RPMI7951 (cell line): Measurements from ENCODE around the gene LSM7. TPM values are rescaled to one million over a fixed set of nuclear protein-coding genes. Genes with fewer than 3 reads are reported as not detected.
A peak's percentile ranks its signal among the peaks of the same experiment; 100 is the strongest.
"Not testable (repeated sequence)": the region's sequence is repeated elsewhere in the genome, so short reads cannot be mapped to it uniquely, and the experiment has no call there.

ENCODE experiments used
- DNase-seq: peaks from one replicate; pipeline ENCODE4 v3.0.0-alpha.2; 2012; ENCODE audit warnings: low read depth
- total RNA-seq: library from RNA; depleted of rRNA; stranded (reverse); fragments of >200 nt; shearing (Covaris generic); gene quantifications from 2 replicates; pipeline ENCODE4 v1.2.3, GENCODE V29; 2014

The LSM7 gene
- total RNA-seq, 1 experiment from 2014 or later, result 343 TPM

DNA sequence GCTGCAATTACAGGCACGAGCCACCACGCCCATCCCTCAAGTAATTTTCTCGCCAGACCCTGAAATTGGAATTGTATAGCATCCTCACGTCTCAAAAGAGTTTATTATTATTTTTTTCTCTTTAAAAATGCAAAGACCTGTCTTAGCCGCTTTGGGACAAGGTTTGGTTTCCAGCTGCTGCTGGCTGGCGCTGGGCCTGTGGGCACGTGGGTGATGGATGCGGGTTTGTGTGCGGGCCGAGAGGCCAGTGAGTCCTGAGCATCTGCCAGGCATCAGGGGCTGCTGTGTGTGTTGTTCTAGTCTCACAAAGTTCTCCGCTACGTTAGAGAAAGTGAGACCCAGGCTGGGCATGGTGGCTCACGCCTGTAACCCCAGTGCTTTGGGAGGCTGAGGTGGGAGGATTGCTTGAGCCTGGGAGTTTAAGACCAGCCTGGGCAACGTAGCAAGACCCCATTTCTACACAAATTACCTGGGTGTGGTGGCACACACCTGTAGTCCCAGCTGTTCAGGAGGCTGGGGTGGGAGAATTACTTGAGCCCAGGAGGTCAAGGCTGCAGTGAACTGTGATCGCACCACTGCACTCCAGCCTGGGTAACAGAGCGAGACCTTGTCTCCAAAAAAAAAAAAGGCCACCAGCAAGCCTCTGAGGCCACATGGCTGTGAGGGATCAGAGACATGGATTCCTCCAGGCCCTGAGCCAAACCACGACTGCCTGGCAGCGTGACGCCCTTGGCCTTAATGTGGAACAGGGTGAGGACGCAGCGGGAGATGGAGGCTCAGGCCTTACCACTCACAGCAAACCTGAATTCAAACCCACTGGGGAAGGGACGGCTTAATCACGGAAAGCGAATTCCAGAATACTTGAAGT is 27.0 kb upstream of the LSM7 start:
- peak; percentile 76 for DNase-seq

DNA sequence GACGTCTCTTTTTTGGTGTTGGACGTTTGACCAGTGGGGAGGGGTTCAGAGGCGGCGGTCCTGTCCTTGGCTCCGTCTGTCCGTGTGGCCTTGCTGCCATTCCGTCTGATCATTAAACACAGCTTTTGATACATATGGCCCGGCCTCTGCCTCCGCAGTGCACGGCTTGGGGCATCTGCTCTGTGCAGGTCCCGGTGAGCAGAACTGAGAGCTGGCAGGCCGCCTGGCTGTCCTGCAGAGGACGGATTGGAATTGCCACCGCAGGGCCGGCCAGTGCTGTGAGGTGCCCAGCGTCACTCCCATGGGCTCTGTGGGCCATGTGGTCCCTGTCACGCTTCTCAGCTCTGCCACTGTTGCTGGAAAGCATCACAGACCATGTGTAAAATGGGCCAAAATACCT is 26.3 kb upstream of the LSM7 start:
- DNase-seq, result no peak

DNA sequence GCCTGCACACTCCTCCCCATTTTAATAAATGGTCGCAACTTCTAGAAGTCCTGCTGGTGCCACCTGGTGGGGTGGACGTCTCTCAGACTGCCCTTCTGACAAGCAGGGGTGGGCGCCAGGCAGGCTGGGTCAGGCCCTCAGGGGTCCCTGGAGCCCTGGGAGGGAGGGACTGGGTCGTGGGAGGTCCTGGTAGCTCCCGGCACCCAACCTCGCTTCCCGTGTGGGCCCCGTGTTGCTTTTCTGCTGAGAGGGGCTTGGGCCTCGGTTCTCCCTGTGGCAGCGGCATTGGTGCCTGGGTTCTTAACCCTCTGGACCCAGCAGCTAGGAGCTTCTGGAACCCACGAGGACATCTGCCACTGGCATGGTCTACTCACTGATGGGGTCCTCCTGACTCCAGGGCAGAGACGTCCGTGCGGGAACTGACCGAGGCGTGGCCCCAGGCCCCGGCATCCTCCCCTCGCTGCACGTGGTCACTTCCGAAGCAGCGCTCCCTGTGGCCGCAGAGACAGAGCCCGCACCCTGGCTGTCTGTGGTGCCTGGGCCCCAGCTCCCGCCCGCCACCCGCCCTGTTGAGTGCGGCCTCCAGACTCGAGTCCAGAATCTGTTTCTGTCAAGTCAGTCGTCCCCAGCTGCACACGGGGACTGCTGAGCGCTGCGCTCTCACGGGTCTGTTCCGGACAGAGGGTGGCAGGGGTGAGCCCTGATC is 25.7 kb upstream of the LSM7 start:
- DNase-seq, result no peak

DNA sequence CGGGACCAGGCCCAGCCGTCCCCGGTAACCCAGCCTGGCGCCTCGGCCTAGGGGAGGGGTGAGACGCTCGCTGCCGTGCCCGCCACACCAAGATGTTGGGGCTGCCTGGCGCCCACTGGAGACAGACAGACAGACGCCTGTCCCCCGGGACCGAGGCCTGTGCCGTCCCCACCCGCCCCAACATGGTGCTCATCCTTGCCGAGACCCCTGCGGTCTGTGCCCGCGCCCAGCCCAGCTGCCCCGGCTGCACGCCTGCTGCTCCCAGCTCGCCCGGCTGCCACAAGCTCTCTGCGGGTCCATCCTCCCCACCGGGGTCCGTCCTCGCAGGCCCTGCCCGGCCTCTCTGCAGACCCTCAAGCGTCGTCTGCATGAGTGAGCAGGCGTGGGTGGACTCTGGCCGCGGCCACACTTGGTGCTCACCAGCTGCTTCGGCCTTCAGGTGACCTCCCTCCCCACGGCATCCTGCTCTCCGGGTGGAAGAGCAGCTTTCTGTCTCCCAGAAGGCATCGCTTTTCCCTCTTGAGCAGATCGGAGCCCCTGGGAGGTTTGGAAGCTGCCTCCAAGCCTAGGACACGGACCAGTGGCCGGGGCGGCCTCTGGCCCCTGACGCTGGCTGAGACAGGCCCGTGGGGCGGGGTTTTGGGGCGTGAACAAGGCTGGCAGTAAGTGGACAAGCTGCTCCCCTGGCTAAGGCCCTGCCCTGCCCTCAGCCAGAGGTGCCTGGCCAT is 24.9 kb upstream of the LSM7 start:
- no peak for DNase-seq

DNA sequence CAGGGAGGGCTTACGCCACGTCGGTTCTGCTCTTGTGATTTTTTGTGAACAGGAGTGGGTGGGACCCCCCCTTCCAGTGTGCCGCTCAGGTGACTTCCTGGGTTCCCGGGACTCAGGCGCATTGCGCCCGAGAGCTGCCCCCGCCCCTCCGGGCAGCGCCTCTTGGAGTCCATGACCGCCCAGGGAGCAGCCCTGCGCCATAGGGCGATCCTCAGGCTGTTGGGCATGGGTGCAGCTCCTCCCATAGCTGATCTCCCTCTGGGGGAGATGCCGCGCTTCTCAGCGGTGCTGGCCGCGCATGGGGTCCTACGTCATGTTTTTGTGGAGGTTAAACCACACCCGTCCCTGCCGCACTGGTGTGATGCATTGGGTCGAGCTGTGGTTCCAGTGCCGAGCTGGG is 23.7 kb upstream of the LSM7 start:
- DNase-seq, result no peak

DNA sequence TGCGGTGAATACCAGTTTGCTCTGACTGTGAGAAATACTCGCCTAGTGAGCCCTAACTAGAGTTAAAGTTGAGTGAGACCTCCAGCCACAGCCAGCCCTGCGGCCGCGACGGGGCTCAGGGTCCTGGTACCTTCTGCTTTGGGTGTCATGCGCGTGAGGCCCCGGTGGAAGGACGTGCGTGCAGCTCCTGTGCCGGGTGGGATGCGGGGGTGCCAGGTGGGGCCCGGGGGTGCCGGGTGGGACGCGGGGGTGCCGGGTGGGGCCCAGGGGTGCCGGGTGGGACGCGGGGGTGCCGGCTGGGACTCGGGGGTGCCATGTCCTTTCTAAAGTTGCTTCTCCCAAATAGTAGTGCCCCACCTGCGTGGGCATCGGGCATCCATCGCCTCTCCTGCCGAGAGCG is 23.2 kb upstream of the LSM7 start:
- DNase-seq, result no peak

DNA sequence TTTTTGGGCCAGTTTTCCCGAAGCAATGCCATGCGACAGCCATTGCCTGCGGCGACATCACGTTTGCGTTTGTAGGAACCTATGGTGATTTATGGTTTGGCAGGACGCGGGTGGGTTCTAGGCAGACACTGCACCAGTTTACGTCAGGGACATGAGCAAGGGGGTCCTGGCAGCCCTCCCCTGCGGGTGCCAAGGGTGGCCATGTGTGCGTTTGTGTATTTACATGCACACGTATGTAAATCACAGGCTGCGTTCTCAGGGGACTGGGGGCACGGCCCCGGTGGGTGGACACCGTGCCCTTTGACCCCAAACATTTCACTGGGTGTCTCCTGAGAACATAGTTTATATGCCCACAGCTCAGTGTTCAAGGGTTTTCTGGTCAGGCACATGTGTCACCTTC is 22.3 kb upstream of the LSM7 start:
- no peak for DNase-seq

DNA sequence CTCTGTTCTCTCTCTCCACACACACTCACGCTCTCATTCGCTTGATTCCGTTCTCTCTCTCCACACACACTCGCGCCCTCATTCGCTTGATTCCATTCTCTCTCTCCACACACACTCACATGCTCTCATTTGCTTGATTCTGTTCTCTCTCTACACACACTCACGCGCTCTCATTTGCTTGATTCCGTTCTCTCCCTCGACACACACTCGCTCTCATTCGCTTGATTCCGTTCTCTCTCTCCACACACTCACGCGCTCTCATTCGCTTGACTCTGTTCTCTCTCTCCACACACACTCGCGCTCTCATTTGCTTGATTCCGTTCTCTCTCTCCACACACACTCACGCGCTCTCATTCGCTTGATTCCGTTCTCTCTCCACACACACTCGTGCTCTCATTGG is 21.4 kb upstream of the LSM7 start:
- DNase-seq, result not testable (repeated sequence)

DNA sequence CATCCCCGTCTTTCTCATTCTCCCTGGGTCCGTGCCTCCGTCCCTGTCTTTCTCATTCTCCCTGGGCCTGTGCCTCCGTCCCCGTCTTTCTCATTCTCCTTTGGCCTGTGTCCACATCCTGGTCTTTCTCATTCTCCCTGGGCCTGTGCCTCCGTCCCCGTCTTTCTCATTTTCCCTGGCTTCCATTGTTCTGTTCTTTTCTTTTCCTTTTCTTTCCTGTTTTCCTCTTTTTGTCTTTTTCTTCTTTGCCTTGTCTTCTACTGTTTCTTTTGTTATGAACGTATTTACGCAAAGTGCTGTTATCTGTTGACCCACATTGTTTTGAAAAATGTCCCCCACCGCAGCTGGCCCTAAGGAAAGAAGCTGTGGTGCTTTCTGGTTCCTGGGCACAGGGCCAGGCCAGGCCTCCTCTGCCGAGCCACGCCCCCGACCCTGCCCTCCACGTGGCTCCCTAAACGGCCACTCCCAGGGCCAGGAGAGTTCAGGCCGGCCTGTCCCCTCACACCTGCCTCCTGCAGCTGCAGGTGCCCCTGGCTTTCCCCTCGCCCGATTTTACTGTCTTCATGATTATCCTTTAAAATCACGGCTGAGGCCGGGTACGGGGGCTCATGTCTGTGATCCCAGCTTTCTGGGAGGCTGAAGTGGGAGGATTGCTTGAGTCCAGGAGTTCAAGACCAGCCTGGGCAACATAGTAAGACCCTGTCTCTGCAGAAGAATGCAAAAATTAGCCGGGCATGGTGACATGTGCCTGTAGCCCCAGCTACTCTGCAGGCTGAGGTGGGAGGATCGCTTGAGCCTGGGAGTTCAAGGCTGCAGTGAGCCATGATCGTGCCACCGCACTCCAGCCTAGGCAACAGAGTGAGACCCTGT is 17.6 kb upstream of the LSM7 start:
- no peak for DNase-seq

DNA sequence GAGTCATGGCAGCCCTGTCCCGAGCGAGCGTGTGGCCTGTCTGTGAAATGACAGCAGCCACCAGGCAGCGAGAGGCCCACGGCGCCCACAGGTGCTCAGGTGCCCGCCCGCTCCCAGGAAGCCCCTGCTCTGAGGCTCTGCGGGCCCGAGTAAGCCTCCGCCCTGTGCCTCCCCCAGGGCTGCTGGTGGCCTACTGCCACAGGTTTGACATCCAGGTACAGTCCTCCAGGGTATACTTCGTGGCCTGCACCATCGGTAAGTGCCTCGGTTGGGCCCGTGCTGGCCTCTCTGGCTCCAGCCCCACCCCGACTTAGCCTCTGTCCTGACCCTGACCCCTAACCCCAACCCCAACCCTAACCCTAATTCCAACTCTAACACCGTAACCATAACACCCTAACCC is 16.7 kb upstream of the LSM7 start:
- DNase-seq, result no peak

DNA sequence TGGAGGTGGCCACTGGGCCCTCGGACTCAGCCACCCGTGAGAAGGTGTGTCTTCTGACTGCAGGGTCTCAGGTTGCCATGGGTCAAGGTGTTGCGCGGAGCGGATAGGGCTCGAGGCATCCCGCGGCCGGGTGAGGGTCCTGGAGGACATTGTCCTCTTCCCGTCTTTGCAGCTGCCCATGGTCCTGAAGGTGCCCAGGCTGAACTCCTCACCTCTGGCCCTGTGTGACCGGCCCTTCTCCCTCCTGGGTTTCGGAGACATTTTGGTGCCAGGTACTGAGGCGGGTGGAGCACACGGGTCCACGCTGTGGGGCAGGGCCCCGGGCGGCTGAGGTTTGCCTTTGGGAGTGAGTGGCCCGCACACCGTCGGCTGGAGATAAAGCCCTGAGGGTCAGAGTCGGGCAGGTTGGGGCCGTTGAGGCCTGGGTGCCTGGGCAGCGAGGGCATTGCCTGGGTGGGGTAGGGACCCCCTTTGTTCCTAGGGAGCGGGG is 16.0 kb upstream of the LSM7 start:
- no peak for DNase-seq

DNA sequence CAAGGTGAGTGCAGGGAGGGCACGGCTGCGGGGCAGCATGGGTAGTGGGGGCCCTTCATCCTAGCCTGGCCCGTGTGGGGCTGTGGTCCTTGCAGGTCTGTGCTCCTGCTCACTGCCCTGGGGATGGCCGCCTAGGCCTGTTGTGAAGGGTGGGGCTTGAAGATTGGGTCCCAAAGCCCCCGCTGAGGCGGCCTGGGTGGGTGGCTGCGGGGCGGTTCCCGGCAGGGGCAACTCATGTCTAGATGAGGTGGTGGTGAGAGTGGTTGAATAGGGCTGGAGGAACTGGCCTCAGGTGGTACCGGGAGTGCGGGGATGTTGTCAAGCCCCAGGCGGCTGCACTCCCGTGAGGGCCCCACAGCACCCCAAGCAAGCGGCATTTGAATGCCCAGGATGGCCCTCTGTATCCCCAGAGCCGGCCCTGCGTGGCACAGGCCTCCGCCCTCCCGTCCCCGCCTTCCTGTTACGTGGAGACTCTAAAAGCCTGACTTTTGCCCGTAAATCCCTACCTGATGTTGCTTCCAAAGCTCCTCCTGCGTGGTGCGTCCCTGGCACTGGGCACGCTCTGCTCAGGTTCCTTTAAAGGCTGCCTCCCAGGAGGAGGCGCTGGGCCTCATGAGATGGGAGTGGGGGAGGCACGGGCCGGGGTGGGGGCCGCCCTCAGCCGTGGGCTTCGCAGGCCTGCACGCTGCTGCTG is 15.1 kb upstream of the LSM7 start:
- no peak for DNase-seq

DNA sequence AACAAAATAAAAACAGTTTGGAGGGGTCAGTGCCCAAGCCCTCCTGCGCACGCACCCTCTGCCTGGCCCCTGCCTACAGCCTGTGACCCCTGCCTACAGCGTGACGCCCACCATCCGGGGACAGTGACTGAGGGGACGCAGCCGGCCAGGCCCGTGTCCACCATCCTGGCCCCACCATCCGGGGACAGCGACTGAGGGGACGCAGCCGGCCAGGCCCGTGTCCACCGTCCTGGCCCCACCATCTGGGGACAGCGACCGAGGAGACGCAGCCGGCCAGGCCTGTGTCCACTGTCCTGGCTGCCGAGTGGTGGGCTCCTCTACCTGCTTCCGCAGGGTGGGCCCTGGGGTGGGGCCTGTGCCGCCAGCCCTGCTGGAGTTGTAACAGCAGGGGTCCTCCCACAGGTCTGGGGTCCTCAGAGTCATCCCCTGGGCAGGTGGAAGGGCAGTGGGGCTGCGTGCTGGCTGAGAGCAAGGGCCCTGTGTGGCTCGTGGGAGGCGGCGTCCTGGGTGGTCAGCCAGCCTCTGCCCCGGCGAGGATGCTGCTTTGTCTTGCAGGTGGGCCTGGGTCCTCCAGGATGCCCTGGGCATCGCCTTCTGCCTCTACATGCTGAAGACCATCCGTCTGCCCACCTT is 14.4 kb upstream of the LSM7 start:
- DNase-seq, result no peak

DNA sequence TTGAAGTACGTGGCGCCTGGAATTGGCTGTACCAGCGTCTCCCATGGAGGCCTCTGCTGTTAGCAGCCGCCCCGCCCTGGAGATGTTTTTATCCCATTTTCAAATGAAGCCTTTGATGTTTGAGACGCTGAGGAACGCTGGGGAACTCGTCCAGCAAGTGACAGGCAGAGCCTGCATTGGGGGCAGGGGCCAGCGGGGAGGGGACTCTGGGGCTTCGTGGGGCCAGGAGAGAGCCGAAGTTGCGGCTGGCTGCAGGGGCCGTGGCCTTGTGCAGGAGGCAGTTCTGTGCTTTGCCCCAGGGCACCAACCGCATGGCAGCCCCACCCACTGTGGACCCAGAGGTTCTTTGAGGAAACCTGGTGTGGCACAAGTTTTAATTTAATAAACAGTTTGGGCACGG is 13.6 kb upstream of the LSM7 start:
- DNase-seq, result no peak

DNA sequence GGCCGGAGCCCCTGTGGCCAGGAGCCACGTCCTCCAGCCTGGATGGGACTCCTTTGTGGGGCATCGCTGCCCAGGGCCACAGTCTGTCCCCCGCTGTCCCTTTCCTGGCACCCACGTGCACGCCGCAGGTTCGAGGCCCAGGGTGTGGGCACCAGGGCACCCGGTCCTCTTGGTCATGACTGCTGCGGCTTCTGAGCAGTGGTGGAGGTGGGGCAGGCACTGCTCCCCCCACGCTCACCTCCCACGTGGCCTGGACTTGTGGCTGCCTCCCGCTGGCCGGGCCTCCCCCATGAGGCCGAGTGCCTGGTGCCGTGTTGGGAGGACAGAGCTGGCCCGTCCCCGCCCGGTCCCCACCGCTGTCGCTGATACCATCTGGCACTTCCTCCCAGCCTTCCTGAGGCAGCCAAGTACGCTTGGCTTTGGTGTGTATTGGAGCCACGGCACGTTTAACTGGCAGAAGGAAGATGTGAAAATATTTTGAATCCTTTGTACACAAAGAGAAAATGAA is 12.9 kb upstream of the LSM7 start:
- DNase-seq, result no peak

DNA sequence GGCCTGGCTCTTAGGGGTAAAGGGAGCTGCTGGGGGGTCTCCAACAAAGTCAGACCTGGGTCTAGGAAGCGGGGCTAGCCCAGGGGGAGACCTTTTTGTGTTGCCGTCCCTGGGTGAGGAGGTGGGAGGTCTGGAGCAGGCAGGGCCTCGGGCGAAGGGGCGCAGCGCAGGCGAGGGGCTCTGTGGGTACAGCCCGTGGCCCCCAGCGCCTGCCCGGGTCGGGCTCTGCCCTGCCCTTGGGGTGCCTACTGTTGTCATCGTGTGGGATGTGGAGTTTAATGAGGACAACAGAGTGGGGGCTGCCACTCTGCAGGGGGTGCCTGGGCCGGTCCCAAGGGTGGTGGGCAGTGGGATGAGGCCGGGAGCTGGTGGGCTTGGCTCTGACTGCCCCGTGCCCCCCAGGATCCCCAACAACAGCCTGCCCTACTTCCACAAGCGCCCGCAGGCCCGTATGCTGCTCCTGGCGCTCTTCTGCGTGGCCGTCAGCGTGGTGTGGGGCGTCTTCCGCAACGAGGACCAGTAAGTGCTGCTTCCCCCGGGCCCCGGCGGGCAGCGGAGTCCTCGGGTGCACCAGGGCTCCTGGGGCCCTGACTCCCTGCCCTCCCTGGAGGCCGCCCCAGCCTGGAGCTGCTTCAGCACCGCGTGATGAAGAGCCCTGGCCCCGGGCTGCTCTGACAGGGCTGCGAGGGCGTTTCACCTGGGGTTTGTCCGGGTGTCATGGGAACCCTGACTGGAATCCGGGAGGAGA is 12.3 kb upstream of the LSM7 start:
- no peak for DNase-seq

DNA sequence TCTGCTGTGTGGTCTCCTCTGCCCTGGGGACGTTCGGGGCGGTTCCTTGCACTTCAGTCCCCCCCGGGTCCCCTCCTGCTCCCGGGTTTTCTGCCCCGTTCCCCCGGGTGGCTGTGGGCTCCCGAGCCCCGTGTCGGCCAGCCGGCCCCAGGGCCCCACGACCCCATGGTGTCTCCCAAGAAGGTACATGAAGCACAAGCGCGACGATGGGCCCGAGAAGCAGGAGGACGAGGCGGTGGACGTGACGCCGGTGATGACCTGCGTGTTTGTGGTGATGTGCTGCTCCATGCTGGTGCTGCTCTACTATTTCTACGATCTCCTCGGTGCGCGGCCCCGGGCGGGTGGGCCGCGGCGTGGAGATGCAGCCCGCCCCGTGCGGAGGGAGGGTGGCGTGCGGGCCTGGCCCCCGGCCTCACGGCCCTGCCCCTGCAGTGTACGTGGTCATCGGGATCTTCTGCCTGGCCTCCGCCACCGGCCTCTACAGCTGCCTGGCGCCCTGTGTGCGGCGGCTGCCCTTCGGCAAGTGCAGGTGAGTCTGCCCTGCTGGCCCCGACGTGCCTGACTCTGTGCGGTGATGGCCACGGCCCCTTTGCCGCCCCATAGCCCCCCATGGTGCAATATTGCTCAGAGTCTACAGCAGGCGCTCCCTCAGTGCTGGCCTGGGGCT is 11.4 kb upstream of the LSM7 start:
- DNase-seq, result no peak

DNA sequence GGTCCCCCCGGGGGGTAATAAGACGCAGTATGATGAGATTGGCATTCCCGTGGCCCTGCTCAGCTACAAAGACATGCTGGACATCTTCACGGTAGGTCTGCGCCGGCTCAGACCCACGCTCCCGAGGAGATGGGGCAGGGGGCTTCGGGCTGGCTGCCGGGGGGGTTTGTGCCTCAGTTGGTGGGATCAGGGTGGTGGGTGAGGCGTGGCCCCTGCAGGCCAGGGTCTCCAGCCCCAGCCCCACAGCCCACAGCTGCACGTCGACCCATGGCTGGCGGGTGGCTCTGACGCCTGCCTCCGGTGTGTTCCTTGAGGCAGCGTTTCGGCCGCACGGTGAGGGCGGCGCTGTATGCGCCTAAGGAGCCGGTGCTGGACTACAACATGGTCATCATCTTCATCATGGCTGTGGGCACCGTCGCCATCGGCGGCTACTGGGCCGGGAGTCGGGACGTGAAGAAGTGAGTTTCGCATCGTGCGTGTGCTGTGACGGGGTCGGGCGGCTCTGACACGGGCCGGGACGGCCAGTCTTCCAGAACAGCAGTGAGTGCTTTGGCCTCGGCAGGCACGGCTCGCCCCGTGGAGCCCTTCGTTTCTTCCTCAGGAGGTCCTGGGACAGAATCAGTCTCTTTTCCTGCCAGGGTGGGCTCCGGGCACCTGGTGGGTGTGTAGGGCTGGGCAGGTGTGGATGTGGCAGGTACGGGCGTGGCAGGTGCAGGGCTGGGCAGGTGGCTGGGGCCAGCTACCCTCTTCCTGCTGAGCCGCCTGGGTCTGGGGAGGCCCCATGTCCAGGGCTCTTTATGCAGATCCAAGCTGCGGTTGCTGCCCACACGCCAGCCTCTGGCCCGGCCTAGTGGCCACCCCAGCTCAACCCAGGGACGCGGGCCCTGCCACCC is 10.6 kb upstream of the LSM7 start:
- DNase-seq, result no peak
